SK-N-SH (cell line): ENCODE data around the gene ANKRD40. TPM values are rescaled to one million over a fixed set of nuclear protein-coding genes. Genes with fewer than 3 reads are reported as not detected.

Experiments
- CTCF ChIA-PET: fragments of 300-600, 350-600 bp; formaldehyde crosslinking; extraction: SDS; loops from one replicate; lab custom pipeline; 2021; lab: Yijun Ruan, JAX
- POLR2A ChIA-PET: fragments of 350-600 bp; sonication (Branson Sonifier 250); formaldehyde crosslinking; extraction: SDS; loops from one replicate; lab custom pipeline; 2020; ENCODE audit warnings: antibody characterized with exemption, inconsistent platforms; lab: Yijun Ruan, JAX
- DNase-seq: peaks from one replicate; pipeline ENCODE4 v3.0.0; 2012
- H2AFZ ChIP-seq: fragments of 200-600 bp; sonication (generic); 2 replicates; pipeline ENCODE4 v1.8.1; 2016; ENCODE audit warnings: antibody characterized with exemption, mild to moderate bottlenecking, low read depth
- H3F3A ChIP-seq: fragments of 200-600 bp; sonication (generic); replicated peaks from 2 replicates; pipeline ENCODE3; 2016; ENCODE audit warnings: antibody characterized with exemption, mild to moderate bottlenecking; ENCODE audit not compliant: insufficient read depth
- H3K27ac ChIP-seq, 2 experiments: fragments of 200-500 bp in 1 of 2; fragments of 200-600 bp in 1 of 2; sonication (Bioruptor generic) in 1 of 2; sonication (generic), shearing (Covaris generic) in 1 of 2; 2 replicates each; pipeline versions ENCODE4 v1.5.1 to v1.6.1; 2014 to 2016; ENCODE audit warnings: low read depth in 2 of 2, inconsistent platforms in 1 of 2, low read length in 1 of 2, mild to moderate bottlenecking in 1 of 2, mixed read lengths in 1 of 2
- H3K27me3 ChIP-seq: fragments of 200-600 bp; sonication (generic), shearing (Covaris generic); 2 replicates; pipeline ENCODE4 v1.6.1; 2016; ENCODE audit warnings: mixed run types; ENCODE audit not compliant: insufficient read depth
- H3K36me3 ChIP-seq, 2 experiments: fragments of 200-500 bp in 1 of 2; fragments of 200-600 bp in 1 of 2; sonication (Bioruptor generic) in 1 of 2; sonication (generic) in 1 of 2; replicated peaks in 1 of 2; 2 replicates each; pipeline versions ENCODE3 to v1.5.1; 2014 to 2016; ENCODE audit warnings: low read length in 1 of 2, mild to moderate bottlenecking in 1 of 2; ENCODE audit not compliant: insufficient read depth in 2 of 2, control insufficient read depth in 1 of 2
- H3K4me1 ChIP-seq, 2 experiments: fragments of 200-500 bp in 1 of 2; fragments of 200-600 bp in 1 of 2; sonication (Bioruptor generic) in 1 of 2; sonication (generic), shearing (Covaris generic) in 1 of 2; 2 replicates each; pipeline versions ENCODE4 v1.5.1 to v1.6.1; 2014 to 2016; ENCODE audit warnings: low read depth in 1 of 2, low read length in 1 of 2, mixed run types in 1 of 2; ENCODE audit not compliant: insufficient read depth in 2 of 2, control insufficient read depth in 1 of 2
- H3K4me2 ChIP-seq: fragments of 200-600 bp; sonication (generic), shearing (Covaris generic); 2 replicates; pipeline ENCODE4 v1.6.1; 2017; ENCODE audit warnings: mixed run types
- H3K4me3 ChIP-seq, 2 experiments: fragments of 200-500 bp in 1 of 2; fragments of 200-600 bp in 1 of 2; sonication (Bioruptor generic) in 1 of 2; sonication (generic), shearing (Covaris generic) in 1 of 2; 2 replicates each; pipeline versions ENCODE4 v1.5.1 to v1.8.1; 2014 to 2016; ENCODE audit warnings: low read depth in 2 of 2, inconsistent platforms in 1 of 2, low read length in 1 of 2, mild to moderate bottlenecking in 1 of 2, mixed read lengths in 1 of 2, moderate library complexity in 1 of 2
- H3K79me2 ChIP-seq: fragments of 200-600 bp; sonication (generic); 2 replicates; pipeline ENCODE4 v1.8.1; 2017; ENCODE audit warnings: mild to moderate bottlenecking; ENCODE audit not compliant: insufficient read depth
- H3K9ac ChIP-seq: fragments of 200-600 bp; sonication (generic); 2 replicates; pipeline ENCODE4 v1.6.1; 2017; ENCODE audit warnings: mixed run types
- H3K9me2 ChIP-seq: fragments of 200-600 bp; sonication (generic); 2 replicates; pipeline ENCODE4 v1.6.1; 2017; ENCODE audit warnings: mixed run types
- H3K9me3 ChIP-seq: fragments of 200-600 bp; sonication (generic); 2 replicates; pipeline ENCODE4 v1.6.1; 2017; ENCODE audit warnings: mixed run types, mild to moderate bottlenecking, moderate library complexity
- H4K20me1 ChIP-seq: fragments of 200-600 bp; sonication (generic); 2 replicates; pipeline ENCODE4 v1.6.1; 2017; ENCODE audit warnings: mild to moderate bottlenecking, mixed run types; ENCODE audit not compliant: insufficient read depth
- ELF1 ChIP-seq: IDR thresholded peaks from 2 replicates; pipeline ENCODE4 v1.4.0; 2012
- EZH2phosphoT487 ChIP-seq: fragments of 200-600 bp; sonication (generic); IDR thresholded peaks from 2 replicates; pipeline ENCODE4 v1.6.1; 2017; ENCODE audit warnings: low read depth, mixed run types, mild to moderate bottlenecking, antibody characterized with exemption, moderate library complexity, borderline replicate concordance
- FOXJ3 ChIP-seq: sonication (generic); formaldehyde crosslinking; IDR thresholded peaks from 2 replicates; pipeline ENCODE4 v1.5.1; 2020; ENCODE audit warnings: mild to moderate bottlenecking, missing genetic modification reagents
- GABPA ChIP-seq: IDR thresholded peaks from 2 replicates; pipeline ENCODE4 v1.4.0; 2012; ENCODE audit warnings: low read depth, mild to moderate bottlenecking
- GATA2 ChIP-seq: sonication (generic); formaldehyde crosslinking; IDR thresholded peaks from 2 replicates; pipeline ENCODE4 v1.5.0; 2020; ENCODE audit warnings: mild to moderate bottlenecking, missing genetic modification reagents
- IRF3 ChIP-seq: fragments of 150-350 bp; IDR thresholded peaks from 2 replicates; pipeline ENCODE4 v1.6.1; 2016; ENCODE audit warnings: mild to moderate bottlenecking, low read depth, low read length
- JUND ChIP-seq: IDR thresholded peaks from 2 replicates; pipeline ENCODE4 v1.4.0; 2012
- MXI1 ChIP-seq: IDR thresholded peaks from 2 replicates; pipeline ENCODE4 v1.6.1; 2012; ENCODE audit warnings: mild to moderate bottlenecking, low read depth, low read length, improper control_type of control experiment
- NFIC ChIP-seq: IDR thresholded peaks from 2 replicates; pipeline ENCODE4 v1.4.0; 2012; ENCODE audit warnings: borderline replicate concordance
- RCOR1 ChIP-seq: fragments of 150-350 bp; IDR thresholded peaks from 2 replicates; pipeline ENCODE4 v1.6.1; 2017; ENCODE audit warnings: antibody characterized with exemption, low read length
- RFX5 ChIP-seq: IDR thresholded peaks from 2 replicates; pipeline ENCODE4 v1.6.1; 2012; ENCODE audit warnings: mild to moderate bottlenecking, improper control_type of control experiment, low read length
- RXRA ChIP-seq: IDR thresholded peaks from 2 replicates; pipeline ENCODE4 v1.4.0; 2012; ENCODE audit warnings: low read depth, mild to moderate bottlenecking, borderline replicate concordance
- SIN3A ChIP-seq: IDR thresholded peaks from 2 replicates; pipeline ENCODE4 v1.6.1; 2012; ENCODE audit warnings: low read depth, mild to moderate bottlenecking, low read length, moderate library complexity, borderline replicate concordance
- SMC3 ChIP-seq: IDR thresholded peaks from 2 replicates; pipeline ENCODE4 v1.6.1; 2012; ENCODE audit warnings: low read depth, low read length, improper control_type of control experiment
- TAF1 ChIP-seq: IDR thresholded peaks from 2 replicates; pipeline ENCODE4 v1.6.1; 2012; ENCODE audit warnings: low read depth, mild to moderate bottlenecking, low read length, moderate library complexity, borderline replicate concordance
- YY1 ChIP-seq: IDR thresholded peaks from 2 replicates; pipeline ENCODE4 v1.4.0; 2012; ENCODE audit warnings: low read depth, mild to moderate bottlenecking
- WGBS: methylation state at CpG from one replicate; pipeline ENCODE4 v1.1.6; 2017; ENCODE audit warnings: low lambda C conversion rate; 5-methylcytosine and 5-hydroxymethylcytosine counted together
- polyA plus RNA-seq, 3 experiments: library from polyadenylated mRNA; depleted of rRNA; stranded (reverse); fragments of >200 nt; gene quantifications; 2 replicates each; pipeline ENCODE4 v1.2.3, GENCODE V29; 2012
- TF ChIP-seq, protein P1 (sequence below): IDR thresholded peaks from 2 replicates; pipeline ENCODE4 v1.6.1; 2012; ENCODE audit warnings: mild to moderate bottlenecking, low read depth, low read length, moderate library complexity

The ANKRD40 gene
- polyA plus RNA-seq, 1 of the 3 experiments (the other 2 are of a cell fraction): 33.6 TPM

DNA sequence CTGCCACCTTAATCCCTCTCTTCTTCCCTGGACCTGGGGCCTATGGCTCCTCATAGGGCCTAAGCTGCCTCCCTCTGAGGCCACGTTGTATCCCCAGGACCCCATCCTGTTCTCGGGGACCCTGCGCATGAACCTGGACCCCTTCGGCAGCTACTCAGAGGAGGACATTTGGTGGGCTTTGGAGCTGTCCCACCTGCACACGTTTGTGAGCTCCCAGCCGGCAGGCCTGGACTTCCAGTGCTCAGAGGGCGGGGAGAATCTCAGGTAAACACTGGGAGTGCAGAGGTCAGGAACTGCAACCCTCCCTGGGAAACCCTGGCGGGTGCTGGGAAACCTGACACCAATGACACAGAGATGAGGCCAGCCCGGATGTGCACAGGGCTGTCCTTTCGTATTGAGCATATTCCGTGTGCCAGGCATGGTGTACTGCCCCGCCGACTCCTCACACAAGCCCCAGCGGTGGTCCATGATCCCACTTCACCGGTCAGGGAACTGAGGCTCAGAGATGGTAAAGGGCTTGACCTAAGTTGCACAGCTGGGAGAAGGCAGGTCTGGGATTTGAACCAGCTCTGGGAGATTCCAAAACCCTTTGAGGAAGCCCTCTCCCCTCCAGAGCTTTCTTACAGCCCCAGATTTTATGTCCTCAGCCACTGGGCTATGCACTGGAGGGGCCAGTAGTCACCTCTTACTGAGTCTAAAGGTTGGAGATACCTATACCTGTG is 22.9 kb downstream of the ANKRD40 start:
- peaks cover 28 to 30% of the 10 kb centered on the region in 2 experiments; a peak in 3 of 4 replicates for H3K4me1 ChIP-seq
- POLR2A ChIA-PET: interaction anchor here (0.6 to 1.4 kb wide), 2 partner anchors 22 to 143 kb away, joined by 3 to 4 read pairs; no protein-coding TSS in a partner anchor
- no peak overlapping the region for H2AFZ ChIP-seq
- peaks cover 0 to 2% of the 10 kb centered on the region in 2 experiments for H3K36me3 ChIP-seq
- no peaks in the 10 kb centered on the region for H3K79me2 ChIP-seq
- no peaks in the 10 kb centered on the region for H3K9me2 ChIP-seq
- no peaks in the 10 kb centered on the region for H3K27me3 ChIP-seq
- WGBS: 67% methylated on average over 14 of the region's 15 CpGs
- H3K9ac ChIP-seq: no peak overlapping the region
- H3K4me2 ChIP-seq: no peak overlapping the region
- no peaks in the 10 kb centered on the region for H3K9me3 ChIP-seq
- CTCF ChIA-PET: interaction anchor here (0.7 to 21.2 kb wide), 16 partner anchors 8 to 205 kb away, joined by 3 to 799 read pairs (median 4); partner anchors contain the start of genes ABCC3, CACNA1G and SPATA20
- H3K27ac ChIP-seq: no peak overlapping the region; a peak in 1 of 4 replicates
- DNase-seq: no peak
- no peaks in the 10 kb centered on the region for H4K20me1 ChIP-seq
- TF ChIP-seq RCOR1: no peak
- TF ChIP-seq JUND: no peak
- TF ChIP-seq IRF3: no peak
- TF ChIP-seq ELF1: no peak
- no peak for TF ChIP-seq RFX5
- no peak for TF ChIP-seq MXI1
- TF ChIP-seq YY1: no peak
- TF ChIP-seq EZH2phosphoT487: no peak
- TF ChIP-seq TAF1: no peak
- TF ChIP-seq SIN3A: no peak
- no peak for TF ChIP-seq NFIC
- no peak for TF ChIP-seq GABPA
- TF ChIP-seq GATA2 (CRISPR knock-in tag): no peak
- no peak for TF ChIP-seq SMC3
- TF ChIP-seq, protein P1, sequence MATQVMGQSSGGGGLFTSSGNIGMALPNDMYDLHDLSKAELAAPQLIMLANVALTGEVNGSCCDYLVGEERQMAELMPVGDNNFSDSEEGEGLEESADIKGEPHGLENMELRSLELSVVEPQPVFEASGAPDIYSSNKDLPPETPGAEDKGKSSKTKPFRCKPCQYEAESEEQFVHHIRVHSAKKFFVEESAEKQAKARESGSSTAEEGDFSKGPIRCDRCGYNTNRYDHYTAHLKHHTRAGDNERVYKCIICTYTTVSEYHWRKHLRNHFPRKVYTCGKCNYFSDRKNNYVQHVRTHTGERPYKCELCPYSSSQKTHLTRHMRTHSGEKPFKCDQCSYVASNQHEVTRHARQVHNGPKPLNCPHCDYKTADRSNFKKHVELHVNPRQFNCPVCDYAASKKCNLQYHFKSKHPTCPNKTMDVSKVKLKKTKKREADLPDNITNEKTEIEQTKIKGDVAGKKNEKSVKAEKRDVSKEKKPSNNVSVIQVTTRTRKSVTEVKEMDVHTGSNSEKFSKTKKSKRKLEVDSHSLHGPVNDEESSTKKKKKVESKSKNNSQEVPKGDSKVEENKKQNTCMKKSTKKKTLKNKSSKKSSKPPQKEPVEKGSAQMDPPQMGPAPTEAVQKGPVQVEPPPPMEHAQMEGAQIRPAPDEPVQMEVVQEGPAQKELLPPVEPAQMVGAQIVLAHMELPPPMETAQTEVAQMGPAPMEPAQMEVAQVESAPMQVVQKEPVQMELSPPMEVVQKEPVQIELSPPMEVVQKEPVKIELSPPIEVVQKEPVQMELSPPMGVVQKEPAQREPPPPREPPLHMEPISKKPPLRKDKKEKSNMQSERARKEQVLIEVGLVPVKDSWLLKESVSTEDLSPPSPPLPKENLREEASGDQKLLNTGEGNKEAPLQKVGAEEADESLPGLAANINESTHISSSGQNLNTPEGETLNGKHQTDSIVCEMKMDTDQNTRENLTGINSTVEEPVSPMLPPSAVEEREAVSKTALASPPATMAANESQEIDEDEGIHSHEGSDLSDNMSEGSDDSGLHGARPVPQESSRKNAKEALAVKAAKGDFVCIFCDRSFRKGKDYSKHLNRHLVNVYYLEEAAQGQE: no peak
- TF ChIP-seq FOXJ3 (CRISPR knock-in tag): no peak
- no peak for TF ChIP-seq RXRA
- TF ChIP-seq, all 33 proteins: peak for 0
- no peak overlapping the region for H3K4me3 ChIP-seq
- peaks cover 34% of the 10 kb centered on the region for H3F3A ChIP-seq
